ENCODE results near the gene ENG.
A peak's percentile ranks its signal among the peaks of the same experiment; 100 is the strongest.
"Not testable (repeated sequence)": the region's sequence is repeated elsewhere in the genome, so short reads cannot be mapped to it uniquely, and the experiment has no call there.

Gene ENG

GRCh38 chr9:127886401-127886972 is 32.0 kb upstream of the ENG start:
- H3K27me3 ChIP-seq (ENCODE audit: insufficient read depth, low read depth, severe bottlenecking), result no peaks in the 10 kb centered on the region
- H3K4me3 ChIP-seq (ENCODE audit: low read depth, low read length), result no peak overlapping the region
- H3K27ac ChIP-seq, result peak overlapping the region; percentile 81
- peaks cover 47% of the 10 kb centered on the region for H3K36me3 ChIP-seq
- no peak for TF ChIP-seq CTCF (IDR thresholded peaks at IDR 0.05; ENCODE audit: low read depth, low read length)
- H3K9me3 ChIP-seq (ENCODE audit: severe bottlenecking), result no peaks in the 10 kb centered on the region
- no peak for DNase-seq

GRCh38 chr9:127885508-127886281 is 31.2 kb upstream of the ENG start:
- no peak for DNase-seq
- no peak for TF ChIP-seq CTCF (IDR thresholded peaks at IDR 0.05; ENCODE audit: low read depth, low read length)
- H3K9me3 ChIP-seq (ENCODE audit: severe bottlenecking), result no peaks in the 10 kb centered on the region
- peak overlapping the region; percentile 81 for H3K27ac ChIP-seq
- H3K36me3 ChIP-seq, result peaks cover 40% of the 10 kb centered on the region
- H3K4me3 ChIP-seq (ENCODE audit: low read depth, low read length), result no peak overlapping the region
- no peaks in the 10 kb centered on the region for H3K27me3 ChIP-seq (ENCODE audit: insufficient read depth, low read depth, severe bottlenecking)

DNA sequence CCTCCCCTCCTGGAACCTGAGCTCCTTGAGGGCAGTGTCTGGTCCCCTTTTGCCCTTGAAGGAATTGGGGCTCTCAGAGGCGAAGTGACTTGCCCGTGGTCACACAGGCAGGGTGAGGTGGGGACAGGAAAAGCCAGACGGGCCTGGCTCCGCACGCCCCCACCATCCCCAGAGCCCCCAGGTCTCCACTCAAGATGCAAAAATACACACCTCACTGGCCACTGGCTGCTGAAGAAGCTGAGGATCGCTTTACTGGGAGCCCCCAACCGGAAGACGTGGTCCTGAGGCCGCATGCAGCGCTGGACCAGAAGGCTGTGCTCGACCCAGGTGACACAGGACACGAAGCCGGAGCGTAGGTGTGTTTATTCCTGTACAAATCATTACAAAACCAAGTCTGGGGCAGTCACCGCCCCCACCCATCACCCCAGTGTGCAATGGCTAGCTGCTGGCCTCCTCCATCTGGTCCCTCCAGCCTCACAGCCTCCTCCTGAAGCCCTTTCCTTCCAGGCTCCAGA is 30.6 kb upstream of the ENG start:
- Histone ChIP-seq H3K36me3 (peaks cover 33% of the 10 kb centered on the region), H3K27me3 (ENCODE audit: insufficient read depth, low read depth, severe bottlenecking) (no peaks in the 10 kb centered on the region), H3K4me3 (ENCODE audit: low read depth, low read length) (no peak overlapping the region), H3K9me3 (ENCODE audit: severe bottlenecking) (no peaks in the 10 kb centered on the region), H3K27ac (peak overlapping the region; percentile 81)
- no peak for TF ChIP-seq CTCF (IDR thresholded peaks at IDR 0.05; ENCODE audit: low read depth, low read length)
- DNase-seq, result no peak

DNA sequence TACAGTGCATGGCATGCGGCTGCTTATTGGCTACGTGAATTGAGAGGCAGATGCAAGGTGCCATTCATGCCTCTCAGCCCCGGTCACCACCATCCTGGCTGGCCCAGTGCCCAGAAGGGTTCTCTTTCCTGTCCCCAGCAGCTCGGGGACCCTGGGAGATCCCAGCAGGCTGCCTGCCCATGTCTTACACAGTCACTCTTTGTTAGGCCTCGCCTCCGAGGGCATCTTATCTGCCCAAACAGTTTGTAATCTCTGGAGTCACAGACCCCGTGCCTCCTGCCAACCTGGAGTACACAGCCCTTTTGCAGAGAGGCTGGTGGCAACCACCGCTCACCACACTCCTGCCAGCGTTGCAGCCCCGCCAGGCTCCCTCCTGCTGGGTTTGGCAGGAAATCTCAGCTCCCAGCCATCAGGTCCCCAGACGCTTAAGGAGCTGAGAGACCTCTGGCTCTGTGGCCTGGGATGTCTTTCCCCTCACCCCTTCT is 30.0 kb upstream of the ENG start:
- Histone ChIP-seq H3K36me3 (peaks cover 30% of the 10 kb centered on the region), H3K9me3 (ENCODE audit: severe bottlenecking) (no peaks in the 10 kb centered on the region), H3K27ac (peak overlapping the region; percentile 81), H3K4me3 (ENCODE audit: low read depth, low read length) (no peak overlapping the region), H3K27me3 (ENCODE audit: insufficient read depth, low read depth, severe bottlenecking) (no peaks in the 10 kb centered on the region)
- no peak for DNase-seq
- no peak for TF ChIP-seq CTCF (IDR thresholded peaks at IDR 0.05; ENCODE audit: low read depth, low read length)

DNA sequence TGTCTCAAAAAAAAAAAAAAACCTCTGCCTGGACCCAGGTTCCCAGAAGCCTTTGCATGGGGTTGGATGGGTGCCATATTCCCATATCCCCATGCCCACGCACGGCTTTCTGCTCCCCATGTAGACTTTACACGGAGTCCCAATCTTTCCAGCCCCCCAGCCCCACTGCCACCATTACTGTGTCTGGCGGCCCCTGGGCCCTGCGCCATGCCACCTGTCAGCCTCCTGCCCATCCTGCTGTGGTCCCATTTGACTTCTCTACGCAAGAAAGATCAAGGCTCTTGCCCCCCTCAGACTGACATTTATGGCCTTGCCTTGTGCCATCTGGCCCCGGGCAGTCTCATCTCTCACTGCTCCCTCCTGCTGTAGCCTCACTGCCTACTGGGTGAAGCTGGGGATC is 29.5 kb upstream of the ENG start:
- no peak overlapping the region for H3K4me3 ChIP-seq (ENCODE audit: low read depth, low read length)
- H3K9me3 ChIP-seq (ENCODE audit: severe bottlenecking), result no peaks in the 10 kb centered on the region
- H3K36me3 ChIP-seq, result peaks cover 30% of the 10 kb centered on the region
- no peaks in the 10 kb centered on the region for H3K27me3 ChIP-seq (ENCODE audit: insufficient read depth, low read depth, severe bottlenecking)
- no peak for DNase-seq
- no peak for TF ChIP-seq CTCF (IDR thresholded peaks at IDR 0.05; ENCODE audit: low read depth, low read length)
- H3K27ac ChIP-seq, result no peak overlapping the region

- not testable (repeated sequence) for H3K4me3 ChIP-seq (ENCODE audit: low read depth, low read length); H3K9me3 ChIP-seq (ENCODE audit: severe bottlenecking); DNase-seq; H3K27me3 ChIP-seq (ENCODE audit: insufficient read depth, low read depth, severe bottlenecking); H3K27ac ChIP-seq
- H3K36me3 ChIP-seq, result peaks cover 13% of the 10 kb centered on the region
Measured at GRCh38 chr9:127881715-127882114, 27.3 kb upstream of the ENG start.

All from WERI-Rb-1 (cell line).